Trophoblast cell (in vitro differentiated cells and primary cell): ENCODE data around the gene YBEY.

Experiments
- DNase-seq, 2 donors: peaks; one replicate each; pipeline ENCODE4 v3.0.0-alpha.2; 2016
- H2AFZ ChIP-seq: 2 replicates; pipeline ENCODE4 v1.6.1; 2013; ENCODE audit warnings: low read length, moderate library complexity, mild to moderate bottlenecking; ENCODE audit not compliant: insufficient read depth, poor library complexity
- H2AK5ac ChIP-seq: 2 replicates; pipeline ENCODE4 v1.6.1; 2013; ENCODE audit warnings: mild to moderate bottlenecking, low read length
- H2BK120ac ChIP-seq: 2 replicates; pipeline ENCODE4 v1.6.1; 2013; ENCODE audit warnings: low read length, mild to moderate bottlenecking, moderate library complexity; ENCODE audit not compliant: insufficient read depth, poor library complexity
- H2BK12ac ChIP-seq: 2 replicates; pipeline ENCODE4 v1.6.1; 2013; ENCODE audit warnings: mild to moderate bottlenecking, low read length, moderate library complexity
- H2BK5ac ChIP-seq: 2 replicates; pipeline ENCODE4 v1.6.1; 2013; ENCODE audit warnings: low read length, low read depth, moderate library complexity, mild to moderate bottlenecking; ENCODE audit not compliant: poor library complexity
- H3K14ac ChIP-seq: 2 replicates; pipeline ENCODE4 v1.6.1; 2013; ENCODE audit warnings: mild to moderate bottlenecking, low read length
- H3K18ac ChIP-seq: 2 replicates; pipeline ENCODE4 v1.6.1; 2013; ENCODE audit warnings: mild to moderate bottlenecking, low read length
- H3K23ac ChIP-seq: 2 replicates; pipeline ENCODE4 v1.6.1; 2013; ENCODE audit warnings: low read length
- H3K27ac ChIP-seq: 2 replicates; pipeline ENCODE4 v1.5.1; 2013; ENCODE audit warnings: low read depth, mild to moderate bottlenecking, inconsistent platforms, low read length, moderate library complexity
- H3K27me3 ChIP-seq: 2 replicates; pipeline ENCODE4 v1.6.1; 2013; ENCODE audit warnings: inconsistent platforms, mild to moderate bottlenecking, low read length, moderate library complexity; ENCODE audit not compliant: insufficient read depth
- H3K36me3 ChIP-seq, 2 experiments: 1 replicate in 1 of 2; 2 replicates in 1 of 2; pipeline ENCODE4 v1.6.1; 2013; ENCODE audit warnings: low read length in 2 of 2, mild to moderate bottlenecking in 2 of 2, moderate library complexity in 1 of 2; ENCODE audit not compliant: insufficient read depth in 2 of 2, control insufficient read depth in 1 of 2
- H3K4ac ChIP-seq: 2 replicates; pipeline ENCODE4 v1.6.1; 2013; ENCODE audit warnings: low read depth, mild to moderate bottlenecking, low read length, moderate library complexity
- H3K4me1 ChIP-seq, 2 experiments: 1 replicate in 1 of 2; 2 replicates in 1 of 2; pipeline ENCODE4 v1.6.1; 2013; ENCODE audit warnings: low read length in 2 of 2, mild to moderate bottlenecking in 2 of 2, moderate library complexity in 1 of 2; ENCODE audit not compliant: insufficient read depth in 2 of 2, control insufficient read depth in 1 of 2
- H3K4me2 ChIP-seq: 2 replicates; pipeline ENCODE4 v1.6.1; 2013; ENCODE audit warnings: inconsistent platforms, mild to moderate bottlenecking, low read length, moderate library complexity
- H3K4me3 ChIP-seq: 2 replicates; pipeline ENCODE4 v1.5.1; 2013; ENCODE audit warnings: mild to moderate bottlenecking, low read depth, low read length, inconsistent platforms
- H3K79me1 ChIP-seq: one replicate; pipeline ENCODE4 v1.6.1; 2013; ENCODE audit warnings: low read length
- H3K79me2 ChIP-seq: 2 replicates; pipeline ENCODE4 v1.6.1; 2013; ENCODE audit warnings: low read length, mild to moderate bottlenecking; ENCODE audit not compliant: control insufficient read depth, insufficient read depth, poor library complexity
- H3K9ac ChIP-seq: 2 replicates; pipeline ENCODE4 v1.6.1; 2013; ENCODE audit warnings: mild to moderate bottlenecking, low read length
- H3K9me3 ChIP-seq: 2 replicates; pipeline ENCODE4 v1.6.1; 2013; ENCODE audit warnings: low read depth, mild to moderate bottlenecking, control low read depth, inconsistent platforms, low read length; ENCODE audit not compliant: insufficient read depth
- H4K12ac ChIP-seq: 2 replicates; pipeline ENCODE4 v1.6.1; 2013; ENCODE audit warnings: low read depth, mild to moderate bottlenecking, low read length, moderate library complexity
- H4K8ac ChIP-seq: 2 replicates; pipeline ENCODE4 v1.6.1; 2013; ENCODE audit warnings: low read depth, mild to moderate bottlenecking, low read length, moderate library complexity
- H4K91ac ChIP-seq: one replicate; pipeline ENCODE4 v1.6.1; 2013; ENCODE audit warnings: low read depth, mild to moderate bottlenecking, low read length, moderate library complexity
- WGBS: extraction: QIAGEN DNeasy Blood & Tissue Kit; methylation state at CpG from one replicate; pipeline ENCODE4 v1.1.7; 2013; ENCODE audit warnings: missing lambda C conversion rate; ENCODE audit not compliant: insufficient read length, insufficient coverage; ENCODE audit errors: extremely low coverage; 5-methylcytosine and 5-hydroxymethylcytosine counted together

Gene YBEY

GRCh38 chr21:46320331-46320801, 34.2 kb downstream of the YBEY start:
- Histone ChIP-seq H3K4me1 (peaks cover 10 to 22% of the 10 kb centered on the region in 2 experiments), H4K12ac (no peak overlapping the region), H3K79me1 (peaks cover 21% of the 10 kb centered on the region), H2AFZ (no peak overlapping the region), H3K9me3 (no peaks in the 10 kb centered on the region), H3K23ac (no peak overlapping the region), H2AK5ac (no peak overlapping the region), H3K4me3 (no peak overlapping the region), H2BK120ac (no peak overlapping the region), H2BK5ac (no peak overlapping the region), H3K27me3 (no peaks in the 10 kb centered on the region), H4K8ac (no peak overlapping the region), H3K9ac (no peak overlapping the region), H3K4me2 (no peak overlapping the region), H2BK12ac (no peak overlapping the region), H3K14ac (no peak overlapping the region), H3K18ac (no peak overlapping the region), H4K91ac (no peak overlapping the region), H3K4ac (no peak overlapping the region), H3K79me2 (peaks cover 26% of the 10 kb centered on the region), H3K36me3 (peaks cover 2% of the 10 kb centered on the region in 2 experiments), H3K27ac (no peak overlapping the region)
- no peak for DNase-seq
- no CpG with 5 or more reads among the region's 4 CpGs for WGBS

- H2BK120ac ChIP-seq = peak overlapping the region; percentile 41
- peak overlapping the region; percentile 19 for H4K12ac ChIP-seq
- H3K36me3 ChIP-seq = peaks cover under 1 to 3% of the 10 kb centered on the region in 2 experiments
- H3K23ac ChIP-seq = no peak overlapping the region
- peaks cover 21% of the 10 kb centered on the region for H3K79me1 ChIP-seq
- peak overlapping the region; percentile 94 for H3K4ac ChIP-seq
- peak overlapping the region; percentile 30 for H2AK5ac ChIP-seq
- peak overlapping the region; percentile 61 for H3K27ac ChIP-seq
- peak overlapping the region; percentile 47 for H3K18ac ChIP-seq
- peak; percentile 19 to 68 for DNase-seq
- no peaks in the 10 kb centered on the region for H3K9me3 ChIP-seq
- peak overlapping the region; percentile 80 for H3K14ac ChIP-seq
- peaks cover 13 to 25% of the 10 kb centered on the region in 2 experiments for H3K4me1 ChIP-seq
- peak overlapping the region; percentile 88 for H4K91ac ChIP-seq
- peak overlapping the region; percentile 43 for H2AFZ ChIP-seq
- no CpG with 5 or more reads among the region's 50 CpGs for WGBS
- peaks cover 26% of the 10 kb centered on the region for H3K79me2 ChIP-seq
- peak overlapping the region; percentile 85 for H4K8ac ChIP-seq
- H3K27me3 ChIP-seq = no peaks in the 10 kb centered on the region
- H3K4me2 ChIP-seq = peak overlapping the region; percentile 93
- H2BK5ac ChIP-seq = peak overlapping the region; percentile 54
- H3K4me3 ChIP-seq = peak overlapping the region; percentile 86
- H2BK12ac ChIP-seq = no peak overlapping the region
- H3K9ac ChIP-seq = peak overlapping the region; percentile 95
These were observed 36.4 kb downstream of the YBEY start for GRCh38 chr21:46322351-46323226.

- peak overlapping the region; percentile 49 for H2BK5ac ChIP-seq
- peak overlapping the region; percentile 93 for H3K4me2 ChIP-seq
- no peaks in the 10 kb centered on the region for H3K9me3 ChIP-seq
- peak overlapping the region; percentile 28 for H3K18ac ChIP-seq
- no peak overlapping the region for H3K23ac ChIP-seq
- peaks cover 11 to 20% of the 10 kb centered on the region in 2 experiments for H3K4me1 ChIP-seq
- peaks cover 25% of the 10 kb centered on the region for H3K79me2 ChIP-seq
- no peak overlapping the region for H2BK12ac ChIP-seq
- H3K36me3 ChIP-seq = peaks cover 4 to 9% of the 10 kb centered on the region in 2 experiments
- peaks cover 21% of the 10 kb centered on the region for H3K79me1 ChIP-seq
- no CpG with 5 or more reads among the region's 34 CpGs for WGBS
- H4K8ac ChIP-seq = peak overlapping the region; percentile 85
- H3K27me3 ChIP-seq = no peaks in the 10 kb centered on the region
- H2AFZ ChIP-seq = peak overlapping the region; percentile 66
- H3K27ac ChIP-seq = peak overlapping the region; percentile 61
- H2AK5ac ChIP-seq = peak overlapping the region; percentile 30
- H4K12ac ChIP-seq = peak overlapping the region; percentile 49
- peak overlapping the region; percentile 88 for H4K91ac ChIP-seq
- peak overlapping the region; percentile 94 for H3K4ac ChIP-seq
- peak in 1 of 2 donors; percentile 18 for DNase-seq
- peak overlapping the region; percentile 92 for H3K14ac ChIP-seq
- peak overlapping the region; percentile 86 for H3K4me3 ChIP-seq
- peak overlapping the region; percentile 41 for H2BK120ac ChIP-seq
- peak overlapping the region; percentile 95 for H3K9ac ChIP-seq
These were observed 37.1 kb downstream of the YBEY start for GRCh38 chr21:46323227-46323709.

- H3K36me3 ChIP-seq = peaks cover 4 to 13% of the 10 kb centered on the region in 2 experiments
- peak within 1 kb of the TSS; percentile 98 for H4K91ac ChIP-seq
- H3K9me3 ChIP-seq = no peaks in the 10 kb centered on the region
- H3K18ac ChIP-seq = peak within 1 kb of the TSS; percentile 99
- H2BK12ac ChIP-seq = peak within 1 kb of the TSS; percentile 6
- peak within 1 kb of the TSS; percentile 92 for H3K14ac ChIP-seq
- H3K4ac ChIP-seq = peak within 1 kb of the TSS; percentile 94
- H3K79me1 ChIP-seq = peaks cover 21% of the 10 kb centered on the region
- peak within 1 kb of the TSS; percentile 86 for H3K4me3 ChIP-seq
- peak; percentile 99 for DNase-seq
- no CpG with 5 or more reads among the region's 76 CpGs for WGBS
- peak within 1 kb of the TSS; percentile 98 for H3K27ac ChIP-seq
- H3K4me1 ChIP-seq = peaks cover 6 to 16% of the 10 kb centered on the region in 2 experiments
- peak within 1 kb of the TSS; percentile 95 for H2AK5ac ChIP-seq
- peak within 1 kb of the TSS; percentile 93 for H2BK120ac ChIP-seq
- H2BK5ac ChIP-seq = peak within 1 kb of the TSS; percentile 94
- peak within 1 kb of the TSS; percentile 77 for H2AFZ ChIP-seq
- H3K4me2 ChIP-seq = peak within 1 kb of the TSS; percentile 95
- H3K79me2 ChIP-seq = peaks cover 24% of the 10 kb centered on the region
- no peak within 1 kb of the TSS for H3K23ac ChIP-seq
- peak within 1 kb of the TSS; percentile 100 for H4K8ac ChIP-seq
- H3K9ac ChIP-seq = peak within 1 kb of the TSS; percentile 95
- H4K12ac ChIP-seq = peak within 1 kb of the TSS; percentile 90
- H3K27me3 ChIP-seq = no peaks in the 10 kb centered on the region
These were observed 37.7 kb downstream of the YBEY start, which contains the start of the genes C21orf58 and PCNT for GRCh38 chr21:46323710-46324389. TSS of gene C21orf58 (minus strand) at chr21:46323870. CDS start at chr21:46322738, 1,132 bp downstream. TSS of gene PCNT (plus strand) at chr21:46324156. CDS start at chr21:46324229, 73 bp downstream.
